Measurements from ENCODE around the gene ID4.

Gene ID4, protein sequence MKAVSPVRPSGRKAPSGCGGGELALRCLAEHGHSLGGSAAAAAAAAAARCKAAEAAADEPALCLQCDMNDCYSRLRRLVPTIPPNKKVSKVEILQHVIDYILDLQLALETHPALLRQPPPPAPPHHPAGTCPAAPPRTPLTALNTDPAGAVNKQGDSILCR

DNA sequence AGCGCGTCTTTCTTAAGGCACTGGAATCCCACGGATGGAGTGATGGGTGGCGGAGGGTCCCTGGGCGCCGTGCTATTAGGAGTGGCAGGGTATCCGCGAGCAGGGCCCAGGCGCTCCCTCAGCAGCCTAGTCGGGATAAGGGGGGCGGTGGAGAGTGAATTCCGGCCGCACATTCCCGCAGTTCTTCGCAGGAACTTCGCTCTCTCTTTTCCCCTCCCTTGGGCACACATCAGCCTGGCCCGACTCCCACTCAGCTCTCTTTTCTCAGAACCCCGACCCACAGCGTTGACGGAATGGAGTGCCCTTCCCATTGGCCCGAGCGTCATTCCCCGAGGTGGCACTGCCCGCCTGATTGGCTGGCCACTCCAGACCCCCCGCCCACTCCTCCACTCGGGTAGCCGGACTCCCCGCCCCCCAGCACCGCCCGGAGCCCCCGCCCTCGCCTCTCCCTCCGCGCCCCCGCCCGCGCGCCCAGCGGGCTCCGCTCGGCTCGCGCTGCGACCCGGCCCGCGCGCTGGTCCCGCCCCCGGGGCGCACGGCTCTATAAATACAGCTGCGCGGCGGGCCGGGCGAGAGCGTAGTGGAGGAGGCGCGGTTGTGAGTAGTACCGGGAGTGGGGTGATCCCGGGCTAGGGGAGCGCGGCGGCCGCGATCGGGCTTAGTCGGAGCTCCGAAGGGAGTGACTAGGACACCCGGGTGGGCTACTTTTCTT, at the start of gene ID4:
TSS of gene ID4 (plus strand) at position 572 of the 712 bp plus-strand sequence. CDS start 385 bp downstream, outside the sequence.
- no peak for DNase-seq (ENCODE audit: low read depth)

DNA sequence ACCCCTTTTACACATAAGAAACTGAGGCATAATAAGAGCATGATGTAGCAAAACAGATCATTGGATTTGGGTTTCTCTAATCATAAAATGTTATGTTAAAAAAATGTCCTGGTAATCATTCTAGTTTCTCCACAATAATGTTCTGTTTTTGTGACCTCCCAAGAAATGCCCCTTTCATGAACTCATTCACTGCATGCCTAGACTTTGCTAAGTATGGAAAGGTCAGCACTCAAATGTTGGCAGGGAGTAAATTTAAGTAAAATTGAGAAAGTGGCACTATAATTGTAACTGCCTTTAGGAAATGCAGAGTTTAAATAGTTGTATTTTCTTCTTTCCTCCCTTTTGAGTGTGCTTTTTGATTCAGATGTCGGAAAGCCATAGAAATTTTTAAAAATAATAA, 48.5 kb upstream of the ID4 start:
- DNase-seq (ENCODE audit: low read depth) = no peak

DNA sequence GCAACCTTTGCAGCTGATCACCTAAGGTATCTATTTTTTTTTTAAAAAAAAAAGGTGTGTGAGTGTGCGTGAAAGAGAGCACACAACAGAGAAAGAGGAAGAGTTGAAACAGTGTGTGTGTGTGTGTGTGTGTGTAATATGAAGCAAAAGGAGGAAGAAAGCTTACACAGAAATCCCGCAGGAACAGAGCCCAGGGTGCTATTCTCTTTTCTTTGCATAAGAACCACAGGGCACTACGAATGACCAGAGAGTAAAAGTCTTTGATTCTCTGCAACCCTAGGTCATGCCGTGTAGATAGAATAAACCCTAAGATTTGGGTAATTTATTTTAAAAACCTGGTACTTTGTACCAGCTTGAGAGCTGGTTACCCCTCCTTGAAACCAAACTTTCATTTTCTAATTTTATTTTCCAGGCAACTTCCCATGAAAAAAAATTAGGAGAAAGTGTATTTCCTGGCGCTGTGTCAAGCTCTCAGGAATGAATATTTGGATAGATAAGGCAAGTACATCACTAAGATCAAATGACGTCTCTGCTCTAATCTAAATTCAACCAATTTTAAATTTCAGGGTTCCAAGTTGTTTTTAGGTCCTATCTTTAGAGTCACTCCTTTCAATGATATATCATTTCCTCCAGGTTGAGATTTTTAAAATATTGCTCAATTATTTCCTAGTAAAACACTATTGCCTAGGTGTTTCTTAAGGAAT, 47.9 kb upstream of the ID4 start:
- DNase-seq (ENCODE audit: low read depth) = no peak

DNA sequence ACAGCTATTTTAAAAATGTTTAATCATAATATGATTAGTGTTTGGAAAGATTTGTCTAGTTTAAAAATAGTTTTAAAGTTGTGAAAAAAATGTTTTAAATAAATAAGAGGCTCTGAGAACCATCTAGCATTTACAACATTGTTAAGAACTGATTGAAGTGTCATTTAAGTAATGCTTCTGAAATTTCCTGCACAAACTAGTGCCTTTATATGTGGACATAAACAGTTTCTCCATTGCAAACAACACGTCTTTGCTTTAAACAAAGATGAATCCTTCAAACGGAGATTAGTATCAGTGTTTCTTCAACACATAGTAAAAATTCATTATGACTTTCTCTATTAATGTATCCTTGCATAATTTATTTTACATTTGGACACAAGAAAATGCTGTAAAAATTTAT, 45.9 kb upstream of the ID4 start:
- no peak for DNase-seq (ENCODE audit: low read depth)

DNA sequence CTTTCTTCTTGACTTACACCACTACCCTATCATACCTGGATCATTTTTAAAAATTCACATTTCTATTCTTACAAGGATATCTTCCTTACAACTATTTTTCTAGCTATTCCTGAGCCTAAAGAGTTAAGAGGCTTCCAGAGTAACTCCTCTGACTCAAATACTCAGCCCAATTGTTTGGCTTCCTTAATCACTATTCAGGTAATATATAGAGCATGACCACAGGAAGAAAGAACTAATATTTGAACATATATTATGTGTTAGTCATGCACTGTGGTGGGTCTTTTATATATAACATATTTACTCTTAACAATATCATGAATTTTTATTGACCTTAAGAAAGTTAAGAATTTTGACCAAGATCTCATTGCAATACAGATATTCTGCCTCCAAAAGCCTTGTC, 42.0 kb upstream of the ID4 start:
- no peak for DNase-seq (ENCODE audit: low read depth)

DNA sequence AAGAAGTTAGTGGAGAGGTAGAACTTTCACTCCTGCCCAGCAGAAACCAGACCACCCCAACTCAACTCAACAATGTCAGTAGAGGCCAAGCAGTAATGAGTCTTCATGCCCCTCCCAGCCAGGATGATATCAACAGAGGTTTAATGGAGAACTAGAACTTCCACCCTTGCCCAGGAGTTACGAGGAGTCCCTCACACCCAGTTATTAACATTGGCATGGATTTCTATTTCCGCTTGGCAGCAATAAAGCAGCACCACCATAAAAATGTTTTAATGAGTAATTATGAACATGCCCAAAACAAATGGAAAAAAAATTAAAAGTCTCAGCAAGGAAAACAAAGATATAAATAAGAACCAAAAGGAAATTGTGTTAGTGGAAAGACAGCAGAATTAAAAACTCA, 40.7 kb upstream of the ID4 start:
- DNase-seq (ENCODE audit: low read depth) = no peak

DNA sequence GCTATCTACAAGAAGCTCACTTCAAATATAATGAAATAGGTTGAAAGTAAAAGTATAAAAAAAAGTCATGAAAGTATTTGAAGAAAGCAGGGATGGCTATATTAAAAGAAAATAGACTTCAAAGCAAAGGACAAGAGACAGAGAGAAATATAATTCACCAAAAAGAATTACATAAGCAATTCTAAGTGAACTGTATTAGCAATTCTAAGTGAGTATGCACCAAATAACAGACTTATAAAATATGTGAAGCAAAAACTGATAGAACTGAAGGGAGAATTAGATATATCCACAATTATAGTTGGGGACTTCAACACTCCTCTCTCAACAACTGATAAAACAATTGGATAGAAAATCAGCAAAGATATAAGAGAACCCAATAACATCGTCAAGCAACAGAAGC, 38.8 kb upstream of the ID4 start:
- no peak for DNase-seq (ENCODE audit: low read depth)

DNA sequence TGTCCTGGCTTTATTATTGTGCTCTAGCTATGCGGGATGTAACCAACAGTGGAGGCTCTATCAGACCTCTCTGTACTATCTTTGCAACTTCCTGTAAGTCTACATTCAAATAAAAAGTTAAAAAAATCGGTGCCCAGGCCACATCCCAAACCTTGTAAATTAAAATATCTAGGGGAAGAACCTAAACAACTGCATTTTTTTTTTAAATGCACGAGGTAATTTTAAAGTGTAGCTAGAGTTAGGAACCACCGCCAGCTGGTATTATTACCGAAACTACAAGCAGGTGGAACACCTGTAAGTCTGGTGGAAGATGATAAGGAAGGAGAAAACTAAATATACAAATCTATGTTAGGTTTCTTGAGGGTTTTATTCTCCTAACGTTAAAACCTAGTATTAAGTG, 34.5 kb upstream of the ID4 start:
- DNase-seq (ENCODE audit: low read depth) = no peak

DNA sequence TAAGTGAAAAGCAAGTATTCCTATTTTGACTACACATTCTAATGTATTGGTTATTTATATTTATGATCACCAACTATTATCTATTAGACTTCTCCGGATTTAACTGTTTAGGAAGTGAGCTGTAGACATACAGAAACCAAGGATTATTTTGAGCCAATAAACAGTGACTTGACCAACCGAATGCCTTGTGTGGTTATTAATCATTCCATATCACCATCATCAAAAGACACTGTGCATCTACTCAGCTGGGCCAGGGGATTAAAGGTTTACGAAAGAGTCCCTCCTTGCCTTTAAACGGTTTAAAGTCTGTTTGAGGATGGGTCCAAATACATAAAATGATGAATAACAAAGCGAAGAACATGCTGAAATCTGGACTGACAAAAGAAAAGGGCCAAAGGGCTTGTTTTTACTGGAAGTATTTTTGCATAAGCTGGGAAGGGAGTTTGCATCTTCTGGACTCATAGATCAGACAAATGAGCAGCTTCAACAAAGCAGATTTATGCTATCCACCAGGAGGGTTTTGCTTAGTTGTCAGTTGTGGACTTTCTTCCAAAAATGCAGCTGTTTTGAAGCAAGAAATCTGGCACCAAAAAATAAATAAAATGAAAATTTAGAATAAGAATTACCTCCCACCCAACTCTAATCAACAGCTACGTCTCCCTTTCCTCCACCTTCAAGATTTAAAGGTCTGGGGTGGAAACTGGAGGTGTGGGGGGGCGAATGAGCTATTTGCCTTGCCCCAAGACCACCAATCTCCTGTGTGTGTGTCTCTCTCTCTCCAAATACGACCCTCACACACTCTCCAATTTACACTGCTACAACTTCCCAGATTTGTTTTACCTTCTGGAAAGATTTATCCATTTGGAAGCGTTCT, 33.6 kb upstream of the ID4 start:
- DNase-seq (ENCODE audit: low read depth) = no peak

DNA sequence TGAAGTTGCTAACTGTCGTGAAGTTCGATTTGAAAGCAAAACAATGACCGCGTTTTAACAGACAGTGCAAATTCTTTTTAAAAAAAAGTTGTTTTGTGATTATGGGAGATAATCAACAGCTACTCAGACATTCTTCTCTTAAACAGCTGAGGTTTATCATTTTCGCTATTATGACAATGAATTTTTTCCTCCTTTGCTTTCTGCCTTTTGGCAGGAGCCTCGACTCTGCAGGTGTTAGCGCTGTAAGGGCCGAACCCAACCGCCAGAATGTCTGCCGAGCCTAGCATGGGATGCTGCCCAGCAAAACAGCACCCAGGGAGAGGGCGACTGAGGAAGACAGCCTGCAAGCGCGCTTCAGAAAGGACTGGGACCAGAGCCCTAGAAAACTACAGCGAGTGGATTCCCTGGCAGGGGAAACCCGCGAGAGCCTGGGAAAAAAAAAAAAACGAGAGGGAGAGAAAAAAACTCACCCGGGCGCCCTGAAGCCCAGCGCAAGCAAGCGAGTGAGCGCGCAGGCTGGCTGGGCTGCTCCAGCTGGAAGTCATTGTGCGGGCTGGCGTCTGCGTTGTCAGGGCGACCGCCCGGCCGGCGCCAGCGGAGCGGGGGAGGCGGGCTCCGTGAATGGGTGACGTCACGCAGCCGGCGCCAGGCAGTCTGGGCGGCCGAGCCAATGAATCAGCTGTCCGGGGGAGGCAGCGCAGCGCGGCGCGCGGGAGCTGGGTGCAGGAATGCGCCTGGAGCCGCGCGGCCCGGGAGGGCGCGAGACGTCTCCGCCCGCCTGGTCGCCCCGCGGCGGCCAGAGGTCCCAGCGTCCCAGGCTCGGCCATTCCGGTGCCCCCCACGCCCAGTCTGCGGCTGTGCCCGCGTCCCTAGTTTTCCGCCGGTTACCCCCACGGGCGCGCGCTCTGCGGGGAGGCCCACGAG, 32.7 kb upstream of the ID4 start:
- no peak for DNase-seq (ENCODE audit: low read depth)

DNA sequence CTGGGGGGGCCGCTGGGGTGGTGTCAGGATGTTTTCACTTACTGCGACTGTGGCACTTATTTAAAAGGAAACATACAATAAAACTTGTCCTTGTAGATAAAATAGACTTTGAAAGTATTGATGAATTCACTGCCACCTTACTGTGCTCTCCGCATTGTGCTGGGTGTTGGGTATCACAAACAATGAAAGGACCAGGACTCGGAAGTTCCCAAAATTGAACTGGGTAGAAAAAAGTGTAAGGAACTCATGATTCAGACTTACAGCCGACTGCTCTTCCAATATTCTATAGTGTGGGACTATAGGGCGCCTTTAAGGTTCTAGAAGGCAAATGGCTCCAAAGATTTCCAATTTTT, 32.1 kb upstream of the ID4 start:
- DNase-seq (ENCODE audit: low read depth) = no peak

DNA sequence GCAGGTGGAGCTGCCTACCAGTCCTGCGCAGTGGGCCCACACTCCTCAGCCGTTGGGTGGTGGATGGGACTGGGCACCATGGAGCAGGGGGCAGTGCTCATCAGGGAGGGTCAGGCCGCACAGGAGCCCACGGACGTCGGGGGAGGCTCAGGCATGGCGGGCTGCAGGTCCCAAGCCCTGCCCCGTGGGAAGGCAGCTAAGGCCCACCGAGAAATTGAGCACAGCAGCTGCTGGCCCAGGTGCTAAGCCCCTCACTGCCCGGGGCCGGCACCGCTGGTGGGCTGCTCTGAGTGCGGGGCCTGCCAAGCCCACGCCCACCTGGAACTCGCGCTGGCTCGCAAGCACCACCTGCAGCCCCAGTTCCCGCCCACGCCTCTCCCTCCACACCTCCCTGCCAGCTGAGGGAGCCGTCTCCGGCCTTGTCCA, 30.2 kb upstream of the ID4 start:
- no peak for DNase-seq (ENCODE audit: low read depth)

DNA sequence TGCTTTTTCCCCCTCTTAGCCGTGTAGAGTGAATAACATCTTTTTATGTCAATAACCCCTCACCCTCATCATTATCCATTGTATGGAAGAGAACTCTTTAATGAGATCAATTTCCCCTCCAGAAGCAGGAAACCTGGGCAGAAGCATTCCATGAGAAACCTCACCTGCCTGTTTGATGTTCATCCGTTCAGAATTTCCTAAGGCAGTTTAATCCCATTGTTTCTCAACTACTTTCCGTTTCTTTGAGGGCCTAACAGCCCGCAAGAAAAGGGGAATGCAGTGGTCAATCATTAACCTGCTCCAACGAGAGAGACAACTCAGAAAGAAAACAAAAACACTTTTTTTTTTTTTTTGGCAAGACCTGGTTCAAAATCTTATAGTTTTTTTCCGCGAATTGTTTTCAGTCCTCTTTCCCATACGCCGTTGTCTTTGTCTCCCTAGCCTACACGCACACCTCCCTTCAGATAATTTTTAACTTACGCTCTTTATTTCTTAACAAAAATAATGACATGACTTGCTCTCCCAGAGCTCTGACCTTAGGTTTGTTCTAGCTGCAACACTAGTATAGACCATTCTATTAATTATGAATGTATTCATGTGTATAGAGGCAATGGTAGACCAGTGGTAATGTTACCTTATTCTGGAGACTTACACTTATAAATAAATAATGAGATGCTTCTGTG, 25.6 kb upstream of the ID4 start:
- DNase-seq (ENCODE audit: low read depth) = no peak

DNA sequence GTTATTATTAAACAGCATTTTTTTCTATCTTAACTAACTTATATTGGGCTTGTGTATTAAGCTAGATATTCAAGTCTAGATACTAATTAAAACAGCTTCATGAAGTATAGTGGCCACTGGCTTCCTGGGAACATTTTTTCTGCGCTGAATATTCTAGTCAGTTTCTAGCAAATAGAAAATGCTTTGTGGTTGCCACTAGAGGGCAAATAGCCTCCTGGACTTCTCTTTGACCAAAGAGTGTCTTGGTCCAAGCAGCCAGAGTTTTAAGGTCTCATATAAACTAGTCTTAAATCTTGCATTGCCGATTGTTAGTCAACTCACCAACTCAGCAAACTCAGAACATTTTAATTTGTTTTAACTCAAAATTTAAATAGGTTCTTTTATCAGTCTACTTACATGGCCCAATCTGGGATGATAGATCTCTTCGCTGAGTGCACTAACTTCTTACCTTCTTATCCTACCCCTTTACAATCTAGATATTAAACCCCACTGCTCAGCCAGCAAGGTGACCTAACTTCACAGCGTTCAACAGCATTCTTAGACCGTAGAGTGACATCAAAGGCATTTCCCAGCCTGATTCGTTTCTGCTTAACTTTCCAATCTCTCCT, 24.6 kb upstream of the ID4 start:
- DNase-seq (ENCODE audit: low read depth) = no peak

DNA sequence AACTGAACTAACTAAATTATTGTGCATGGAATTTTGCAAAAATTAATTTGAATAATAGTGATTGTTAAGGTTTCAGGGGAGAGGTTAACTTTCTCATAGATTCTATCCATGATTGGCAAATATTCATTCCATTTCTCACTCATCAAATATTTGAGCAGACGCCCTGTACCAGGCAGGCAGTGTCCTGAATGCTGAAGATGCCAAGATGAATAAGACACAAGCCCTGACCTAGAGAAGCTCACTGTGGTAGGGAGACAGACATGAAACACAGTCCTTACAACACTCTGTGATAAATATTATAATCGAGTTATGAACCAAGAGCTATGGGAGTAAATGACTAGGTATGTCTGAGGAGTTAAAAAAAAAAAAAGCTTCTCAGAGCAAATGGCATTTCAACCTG, 18.4 kb upstream of the ID4 start:
- no peak for DNase-seq (ENCODE audit: low read depth)

DNA sequence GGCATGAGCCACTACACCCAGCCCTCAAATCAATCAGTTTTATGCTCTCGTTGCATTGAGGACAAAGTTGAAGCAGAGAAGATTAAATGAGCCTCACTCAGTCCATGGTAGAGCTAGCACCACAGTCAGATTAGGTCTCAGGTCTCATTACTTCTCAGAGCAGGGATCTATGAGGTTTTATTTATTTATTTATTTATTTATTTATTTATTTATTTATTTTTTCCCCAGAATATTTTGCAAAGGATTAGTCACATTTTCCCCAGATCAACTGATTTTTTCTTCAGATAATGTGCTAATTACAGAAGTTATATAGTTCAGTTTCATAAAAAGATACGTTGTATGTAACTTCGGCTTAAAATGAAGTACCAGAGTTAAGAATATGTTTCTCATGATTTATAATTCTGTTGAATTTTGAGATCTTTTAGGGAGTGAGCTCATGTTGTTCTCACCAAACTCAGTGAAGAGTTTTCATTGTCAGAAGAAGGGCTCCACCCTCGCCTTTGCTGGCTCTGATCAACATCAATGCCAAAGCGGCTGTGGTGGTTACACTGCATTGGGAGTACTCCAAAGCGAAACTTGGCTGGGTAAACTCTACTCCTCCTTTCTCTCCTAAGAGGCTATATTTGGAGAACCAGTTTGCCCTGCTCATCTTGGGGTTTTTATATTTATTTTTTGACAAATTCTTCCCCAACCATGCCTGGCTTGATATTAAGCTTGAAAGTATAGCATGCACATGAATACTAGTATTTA, 12.9 kb upstream of the ID4 start:
- DNase-seq (ENCODE audit: low read depth) = no peak

DNA sequence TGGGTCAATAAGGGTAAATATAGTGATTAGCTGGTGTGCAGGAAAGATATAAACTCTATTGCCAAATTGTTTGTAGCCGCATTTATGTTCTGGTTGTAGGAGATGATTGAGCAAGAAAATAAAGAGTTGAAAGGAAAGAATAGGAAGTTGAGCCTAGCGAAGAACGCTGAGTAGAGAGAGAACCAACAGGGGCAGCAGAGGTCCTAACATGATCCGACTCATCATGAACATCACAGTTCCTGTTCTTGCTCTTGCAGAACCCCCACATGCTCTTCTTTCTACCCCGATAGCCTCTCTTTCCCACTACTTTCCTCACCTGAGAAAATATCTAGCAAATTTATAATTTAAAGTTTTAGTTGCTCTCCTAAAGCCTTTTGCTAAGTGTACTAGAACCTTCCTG, 9.9 kb upstream of the ID4 start:
- DNase-seq (ENCODE audit: low read depth) = no peak

DNA sequence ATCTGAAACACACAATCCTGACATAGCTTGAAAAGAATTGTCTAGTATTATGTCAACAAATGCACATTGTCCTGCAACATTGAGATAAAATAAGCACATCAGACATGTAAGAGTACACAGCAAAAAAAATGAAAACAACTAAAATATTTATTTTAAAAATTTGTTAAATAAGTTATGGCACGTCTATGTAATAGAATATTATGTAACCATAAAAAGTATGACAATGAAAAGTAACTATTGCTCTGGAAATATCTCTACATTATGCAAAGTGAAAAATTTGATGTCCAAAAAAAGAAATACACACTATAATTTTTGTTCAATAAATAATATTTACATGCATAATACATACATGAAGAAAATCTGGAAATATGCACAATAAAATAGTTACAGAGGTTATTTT, 9.3 kb upstream of the ID4 start:
- no peak for DNase-seq (ENCODE audit: low read depth)

DNA sequence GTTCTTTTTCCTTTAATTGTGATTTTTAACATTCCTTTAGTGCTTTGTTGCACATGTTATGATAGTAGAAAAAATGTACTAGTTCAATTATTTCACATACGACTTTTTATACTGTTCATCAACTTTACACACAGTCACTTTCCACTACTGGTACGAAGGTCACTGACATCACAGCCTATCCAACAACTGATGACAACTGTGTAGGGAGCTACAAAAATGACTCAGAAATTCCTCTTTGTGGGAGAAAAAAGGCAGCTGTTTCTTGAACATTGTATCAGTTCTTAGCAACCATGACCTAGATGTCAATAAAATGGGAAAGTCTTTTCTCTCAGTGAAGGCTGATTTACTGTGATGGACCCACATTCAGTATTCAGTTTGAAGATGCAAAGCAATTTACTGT, 7.0 kb upstream of the ID4 start:
- no peak for DNase-seq (ENCODE audit: low read depth)

DNA sequence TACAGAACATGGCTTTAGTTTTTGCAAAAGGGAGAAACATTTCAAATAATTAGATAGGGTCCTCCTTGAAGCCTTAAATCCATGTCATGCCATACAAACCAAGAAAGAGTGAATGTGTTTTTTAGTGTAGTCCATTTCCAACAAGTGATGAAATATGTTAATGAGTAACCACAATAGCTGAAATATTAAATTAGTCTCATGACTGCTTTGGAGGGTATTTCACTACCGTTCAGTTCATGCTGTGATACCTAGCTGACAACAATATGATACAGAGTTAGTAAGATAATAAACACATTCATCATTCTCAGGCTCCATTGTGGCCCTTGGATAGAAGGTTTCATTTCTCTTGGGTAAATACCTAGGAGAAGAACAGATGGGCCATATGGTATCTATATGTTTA, 5.8 kb upstream of the ID4 start:
- DNase-seq (ENCODE audit: low read depth) = no peak
